ENCODE results near the gene TENT4A. TPM values are rescaled to one million over a fixed set of nuclear protein-coding genes. Genes with fewer than 3 reads are reported as not detected.

Gene TENT4A
- total RNA-seq, 3 donors from 2014 or later (not counting 1 experiment from before 2014, with no cell fraction given) = 36.0 to 65.6 (median 44.9) TPM

DNA sequence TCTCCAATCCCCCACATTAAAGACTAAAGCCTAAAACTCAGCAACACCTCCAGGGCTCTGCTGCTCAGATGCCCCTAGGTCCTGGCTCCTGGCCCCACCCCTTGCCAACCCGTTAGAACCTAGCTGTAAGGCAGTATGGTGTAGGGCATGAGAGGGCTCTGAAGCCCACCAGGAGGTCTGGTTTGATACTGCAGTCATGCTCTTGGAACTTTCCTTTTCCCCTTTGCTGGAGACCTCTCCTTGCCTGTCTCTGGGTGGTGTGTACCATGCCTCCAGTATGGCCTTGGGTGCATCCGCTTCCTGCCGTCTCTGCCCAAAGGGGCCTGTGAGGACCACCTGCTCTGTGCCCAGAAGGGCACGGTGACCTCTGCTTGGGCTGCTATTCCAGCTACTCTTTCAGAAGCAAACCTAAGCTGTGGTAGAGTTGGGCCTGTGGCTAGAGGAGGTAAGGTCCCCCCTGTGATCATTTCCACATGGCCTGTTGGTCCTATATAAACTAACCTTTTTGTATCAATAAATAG lies 3.5 kb downstream of the TENT4A start:
- H3K9me3 Mint-ChIP-seq = no peaks in the 10 kb centered on the region
- no peaks in the 10 kb centered on the region for H3K36me3 ChIP-seq (ENCODE audit: control insufficient read depth, insufficient read depth, low read length)
- H3K4me1 Mint-ChIP-seq = peaks cover 72 to 76% of the 10 kb centered on the region in 2 donors
- TF ChIP-seq, protein P1, sequence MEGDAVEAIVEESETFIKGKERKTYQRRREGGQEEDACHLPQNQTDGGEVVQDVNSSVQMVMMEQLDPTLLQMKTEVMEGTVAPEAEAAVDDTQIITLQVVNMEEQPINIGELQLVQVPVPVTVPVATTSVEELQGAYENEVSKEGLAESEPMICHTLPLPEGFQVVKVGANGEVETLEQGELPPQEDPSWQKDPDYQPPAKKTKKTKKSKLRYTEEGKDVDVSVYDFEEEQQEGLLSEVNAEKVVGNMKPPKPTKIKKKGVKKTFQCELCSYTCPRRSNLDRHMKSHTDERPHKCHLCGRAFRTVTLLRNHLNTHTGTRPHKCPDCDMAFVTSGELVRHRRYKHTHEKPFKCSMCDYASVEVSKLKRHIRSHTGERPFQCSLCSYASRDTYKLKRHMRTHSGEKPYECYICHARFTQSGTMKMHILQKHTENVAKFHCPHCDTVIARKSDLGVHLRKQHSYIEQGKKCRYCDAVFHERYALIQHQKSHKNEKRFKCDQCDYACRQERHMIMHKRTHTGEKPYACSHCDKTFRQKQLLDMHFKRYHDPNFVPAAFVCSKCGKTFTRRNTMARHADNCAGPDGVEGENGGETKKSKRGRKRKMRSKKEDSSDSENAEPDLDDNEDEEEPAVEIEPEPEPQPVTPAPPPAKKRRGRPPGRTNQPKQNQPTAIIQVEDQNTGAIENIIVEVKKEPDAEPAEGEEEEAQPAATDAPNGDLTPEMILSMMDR (IDR thresholded peaks at IDR 0.05) = no peak
- no peak overlapping the region for H3K4me3 ChIP-seq (ENCODE audit: low read length)
- H3K27me3 ChIP-seq (ENCODE audit: control insufficient read depth, insufficient read depth, low read length) = no peaks in the 10 kb centered on the region
- peak overlapping the region; percentile 82 for H3K4me3 Mint-ChIP-seq
- no peaks in the 10 kb centered on the region for H3K27me3 Mint-ChIP-seq (ENCODE audit: low read depth in 2 of 2)
- no peak overlapping the region for H3K27ac ChIP-seq (ENCODE audit: low read length)
- peaks cover 38% of the 10 kb centered on the region for H3K4me1 ChIP-seq (ENCODE audit: control insufficient read depth, insufficient read depth, low read length)
- intact Hi-C loops (cut with micrococcal nuclease) = no loop called here
- DNase-seq (no peak), ATAC-seq (no peak)
- no peaks in the 10 kb centered on the region for H3K36me3 Mint-ChIP-seq
- 92% methylated on average over 4 of the region's 4 CpGs for WGBS (ENCODE audit: insufficient coverage)
- no peaks in the 10 kb centered on the region for H3K9me3 ChIP-seq (ENCODE audit: control insufficient read depth, insufficient read depth, low read length)
- peak overlapping the region in 1 of 2 donors; percentile 69 for H3K27ac Mint-ChIP-seq

DNA sequence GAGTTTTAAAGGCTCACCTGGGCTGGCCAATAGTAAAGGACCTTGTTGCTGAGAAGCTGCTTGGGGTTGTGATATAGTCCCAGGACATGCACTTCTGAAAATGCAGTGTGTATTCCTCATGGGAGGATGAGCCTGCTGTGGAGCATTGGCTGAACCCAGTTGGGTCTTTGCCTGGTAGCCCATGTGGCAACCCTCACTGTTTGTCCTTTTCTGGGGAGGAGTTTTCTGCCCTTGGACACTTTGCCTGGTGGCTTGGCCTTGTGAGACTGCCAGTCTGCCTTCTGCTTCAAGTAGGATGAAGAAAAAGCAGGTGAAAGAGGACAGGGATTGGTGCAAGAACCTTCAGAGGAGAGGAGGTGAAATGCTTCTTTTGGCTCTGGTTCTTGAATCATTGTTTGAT lies 4.0 kb downstream of the TENT4A start:
- no peak overlapping the region for H3K4me3 Mint-ChIP-seq
- intact Hi-C loops (cut with micrococcal nuclease) = no loop called here
- Histone ChIP-seq H3K9me3 (ENCODE audit: control insufficient read depth, insufficient read depth, low read length) (no peaks in the 10 kb centered on the region), H3K27me3 (ENCODE audit: control insufficient read depth, insufficient read depth, low read length) (no peaks in the 10 kb centered on the region), H3K27ac (ENCODE audit: low read length) (no peak overlapping the region), H3K36me3 (ENCODE audit: control insufficient read depth, insufficient read depth, low read length) (no peaks in the 10 kb centered on the region), H3K4me3 (ENCODE audit: low read length) (no peak overlapping the region), H3K4me1 (ENCODE audit: control insufficient read depth, insufficient read depth, low read length) (peaks cover 38% of the 10 kb centered on the region)
- H3K27ac Mint-ChIP-seq = peak overlapping the region in 1 of 2 donors; percentile 69
- ATAC-seq (no peak), DNase-seq (no peak)
- no peaks in the 10 kb centered on the region for H3K27me3 Mint-ChIP-seq (ENCODE audit: low read depth in 2 of 2)
- H3K4me1 Mint-ChIP-seq = peaks cover 71 to 75% of the 10 kb centered on the region in 2 donors
- no peaks in the 10 kb centered on the region for H3K9me3 Mint-ChIP-seq
- TF ChIP-seq, protein P1 (IDR thresholded peaks at IDR 0.05) = no peak
- no peaks in the 10 kb centered on the region for H3K36me3 Mint-ChIP-seq

DNA sequence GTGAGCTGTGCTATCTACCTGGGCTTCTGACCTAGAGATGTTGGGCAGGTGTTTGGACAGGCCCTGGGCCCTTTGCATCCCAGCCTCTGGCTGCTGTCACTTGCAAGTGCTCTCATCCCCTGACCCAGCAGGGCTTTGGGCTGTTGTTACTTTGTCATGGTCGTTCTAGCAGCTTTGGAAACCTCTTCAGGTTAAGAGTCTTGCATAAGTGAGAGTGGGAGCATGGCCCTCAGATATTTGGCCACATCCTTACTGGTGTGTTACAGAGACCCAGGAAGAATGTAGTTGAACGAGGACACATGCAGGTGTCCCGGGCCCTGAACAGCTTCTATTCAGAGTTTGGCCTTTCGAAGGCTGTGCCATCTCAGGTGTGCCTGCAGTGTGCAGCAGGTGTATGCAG lies 4.5 kb downstream of the TENT4A start:
- ATAC-seq = no peak
- Mint-ChIP-seq H3K4me3 (no peak overlapping the region), H3K36me3 (no peaks in the 10 kb centered on the region), H3K27ac (no peak overlapping the region), H3K27me3 (ENCODE audit: low read depth in 2 of 2) (no peaks in the 10 kb centered on the region), H3K4me1 (peaks cover 74 to 76% of the 10 kb centered on the region in 2 donors), H3K9me3 (no peaks in the 10 kb centered on the region)
- Histone ChIP-seq H3K4me1 (ENCODE audit: control insufficient read depth, insufficient read depth, low read length) (peaks cover 37% of the 10 kb centered on the region), H3K27ac (ENCODE audit: low read length) (no peak overlapping the region), H3K9me3 (ENCODE audit: control insufficient read depth, insufficient read depth, low read length) (no peaks in the 10 kb centered on the region), H3K4me3 (ENCODE audit: low read length) (no peak overlapping the region), H3K36me3 (ENCODE audit: control insufficient read depth, insufficient read depth, low read length) (no peaks in the 10 kb centered on the region), H3K27me3 (ENCODE audit: control insufficient read depth, insufficient read depth, low read length) (no peaks in the 10 kb centered on the region)
- DNase-seq = no peak
- intact Hi-C loops (cut with micrococcal nuclease) = no loop called here
- 71% methylated on average over 4 of the region's 4 CpGs for WGBS (ENCODE audit: insufficient coverage)
- TF ChIP-seq, protein P1 (IDR thresholded peaks at IDR 0.05) = no peak

DNA sequence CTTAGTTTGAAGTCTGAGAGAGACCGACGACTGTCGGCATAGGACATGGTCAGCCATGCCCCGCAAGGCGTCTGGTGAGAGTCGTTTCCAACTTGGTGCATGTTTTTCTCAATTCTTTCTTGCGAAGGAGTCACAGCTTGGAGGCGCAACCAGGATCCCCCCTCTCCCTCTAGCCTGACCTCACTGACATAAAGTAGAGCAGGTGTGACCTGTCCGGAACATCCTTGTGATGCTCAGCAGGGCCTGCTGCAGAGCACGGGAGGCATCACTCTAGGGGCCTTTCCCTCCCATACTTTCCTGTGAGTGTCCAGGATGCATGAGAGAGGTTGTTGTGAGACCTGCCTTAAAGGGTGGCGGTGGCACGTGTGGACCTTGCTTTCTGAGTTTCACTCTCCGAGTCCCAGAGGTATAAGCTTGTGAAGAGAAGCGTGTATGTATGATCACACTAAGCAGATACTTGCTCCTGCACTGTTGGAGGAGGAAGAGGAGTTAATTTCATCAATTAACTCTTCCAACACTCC lies 5.0 kb downstream of the TENT4A start:
- H3K27ac Mint-ChIP-seq = no peak overlapping the region
- ATAC-seq (no peak), DNase-seq (no peak)
- Histone ChIP-seq H3K9me3 (ENCODE audit: control insufficient read depth, insufficient read depth, low read length) (no peaks in the 10 kb centered on the region), H3K27ac (ENCODE audit: low read length) (no peak overlapping the region), H3K4me3 (ENCODE audit: low read length) (no peak overlapping the region), H3K36me3 (ENCODE audit: control insufficient read depth, insufficient read depth, low read length) (no peaks in the 10 kb centered on the region), H3K27me3 (ENCODE audit: control insufficient read depth, insufficient read depth, low read length) (no peaks in the 10 kb centered on the region), H3K4me1 (ENCODE audit: control insufficient read depth, insufficient read depth, low read length) (peaks cover 39% of the 10 kb centered on the region)
- no peak overlapping the region for H3K4me3 Mint-ChIP-seq
- H3K27me3 Mint-ChIP-seq (ENCODE audit: low read depth in 2 of 2) = no peaks in the 10 kb centered on the region
- H3K36me3 Mint-ChIP-seq = no peaks in the 10 kb centered on the region
- TF ChIP-seq, protein P1 (IDR thresholded peaks at IDR 0.05) = no peak
- intact Hi-C loops (cut with micrococcal nuclease) = no loop called here
- H3K9me3 Mint-ChIP-seq = no peaks in the 10 kb centered on the region
- WGBS (ENCODE audit: insufficient coverage) = 85% methylated on average over 13 of the region's 14 CpGs
- peaks cover 79 to 82% of the 10 kb centered on the region in 2 donors for H3K4me1 Mint-ChIP-seq
